AG09309 (cell line): ENCODE measurements around the gene ASCC3.
"Not testable (repeated sequence)": the region's sequence is repeated elsewhere in the genome, so short reads cannot be mapped to it uniquely, and the experiment has no call there.

ENCODE experiments used
- DNase-seq: peaks from one replicate; pipeline ENCODE4 v3.0.0-alpha.2; 2010; ENCODE audit warnings: low read depth
- H3K4me3 ChIP-seq: 2 replicates; pipeline ENCODE4 v1.5.1; 2011; ENCODE audit warnings: mild to moderate bottlenecking, low read depth, low read length, moderate library complexity; ENCODE audit not compliant: control insufficient read depth
- CTCF ChIP-seq: IDR thresholded peaks from 2 replicates; pipeline ENCODE4 v1.5.1; 2011; ENCODE audit warnings: mild to moderate bottlenecking, low read depth, low read length, inconsistent platforms; ENCODE audit not compliant: insufficient read depth, control insufficient read depth; ENCODE audit errors: missing control alignments

Gene ASCC3

DNA sequence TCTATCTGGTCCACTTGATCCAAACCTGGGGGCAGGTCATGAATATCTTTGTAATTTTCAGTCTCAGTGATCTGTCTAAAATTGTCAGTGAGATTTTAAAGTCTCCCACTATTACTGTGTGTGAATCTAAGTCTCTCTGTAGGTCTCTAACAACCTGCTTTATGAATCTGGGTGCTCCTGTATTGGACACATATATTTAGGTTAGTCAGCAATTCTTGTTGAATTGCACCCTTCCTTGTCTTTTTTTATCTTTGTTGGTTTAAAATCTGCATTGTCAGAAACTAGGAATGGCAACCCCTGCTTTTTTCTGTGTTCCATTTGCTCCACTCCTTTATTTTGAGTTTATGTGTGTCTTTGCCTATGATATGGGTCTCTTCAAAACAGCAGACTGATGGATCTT is 140.7 kb downstream of the ASCC3 start:
- no peak for DNase-seq
- no peak overlapping the region for H3K4me3 ChIP-seq
- TF ChIP-seq CTCF, result no peak

GRCh38 chr6:100737720-100738119 is 143.4 kb downstream of the ASCC3 start:
- H3K4me3 ChIP-seq, result not testable (repeated sequence)

GRCh38 chr6:100731411-100731810 is 149.7 kb downstream of the ASCC3 start:
- TF ChIP-seq CTCF, result no peak
- no peak for DNase-seq
- H3K4me3 ChIP-seq, result no peak overlapping the region

More at GRCh38 chr6:100737720-100738119, 143.4 kb downstream of the ASCC3 start:
- not testable (repeated sequence) for DNase-seq

GRCh38 chr6:100730001-100730980 is 150.8 kb downstream of the ASCC3 start:
- H3K4me3 ChIP-seq, result no peak overlapping the region
- no peak for DNase-seq
- no peak for TF ChIP-seq CTCF

DNA sequence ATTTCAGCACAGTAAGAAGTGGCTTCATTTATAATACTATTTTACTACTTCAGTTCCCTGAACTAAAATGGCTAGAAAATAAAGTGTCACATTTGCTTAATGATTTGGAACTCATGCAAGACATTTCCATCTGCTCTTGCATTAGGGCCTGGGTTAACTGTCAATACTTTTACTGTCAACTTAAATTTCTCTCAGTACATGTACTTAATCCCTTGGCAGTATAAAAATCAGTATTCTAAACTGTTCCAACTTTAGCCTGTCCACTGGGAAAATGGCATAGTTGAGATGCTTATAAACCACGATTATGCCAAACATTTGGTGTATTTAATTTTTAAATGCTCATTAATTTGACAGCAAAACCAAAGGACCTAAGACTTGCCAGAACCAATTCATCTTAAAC is 154.5 kb downstream of the ASCC3 start:
- TF ChIP-seq CTCF, result no peak
- DNase-seq, result no peak
- H3K4me3 ChIP-seq, result no peak overlapping the region

- DNase-seq, result no peak
- no peak overlapping the region for H3K4me3 ChIP-seq
- TF ChIP-seq CTCF, result no peak
Observed at GRCh38 chr6:100724696-100725095, 156.4 kb downstream of the ASCC3 start.

DNA sequence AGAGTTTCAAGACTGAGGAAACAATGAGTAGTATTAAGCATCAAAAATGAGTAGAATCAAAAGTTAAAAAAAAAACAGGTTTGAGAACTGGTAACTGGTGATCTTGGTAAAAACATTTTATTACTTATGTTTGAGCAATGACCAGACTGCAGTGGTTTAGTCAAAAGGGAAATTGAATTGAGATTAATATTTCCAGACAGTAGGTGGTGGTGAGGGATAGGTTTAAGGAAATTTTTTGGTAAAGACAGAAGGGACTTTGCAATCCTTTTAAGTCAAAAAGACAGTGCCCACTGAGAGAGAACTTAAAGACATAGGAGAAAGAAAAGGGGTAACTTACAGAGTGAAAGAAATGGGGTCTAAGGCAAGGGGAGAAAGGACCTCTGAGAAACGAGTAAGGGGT is 156.9 kb downstream of the ASCC3 start:
- TF ChIP-seq CTCF, result no peak
- DNase-seq, result no peak

More for the DNA sequence above, 156.9 kb downstream of the ASCC3 start:
- H3K4me3 ChIP-seq, result no peak overlapping the region
